H9 (cell line): ENCODE results near the gene ITPA. TPM values are rescaled to one million over a fixed set of nuclear protein-coding genes. Genes with fewer than 3 reads are reported as not detected.

Source experiments
- DNase-seq: peaks from one replicate; pipeline ENCODE4 v3.0.0-alpha.2; 2017
- H2AFZ ChIP-seq: one replicate; pipeline ENCODE4 v1.6.1; 2013; ENCODE audit warnings: mild to moderate bottlenecking, low read length, control low read depth, moderate library complexity
- H2AK5ac ChIP-seq: 2 replicates; pipeline ENCODE4 v1.6.1; 2013; ENCODE audit warnings: low read length, control low read depth, mixed read lengths; ENCODE audit not compliant: insufficient read length
- H2BK120ac ChIP-seq: one replicate; pipeline ENCODE4 v1.6.1; 2013; ENCODE audit warnings: low read depth, mild to moderate bottlenecking, low read length, control low read depth, inconsistent platforms; ENCODE audit not compliant: poor library complexity, severe bottlenecking
- H2BK12ac ChIP-seq: 2 replicates; pipeline ENCODE4 v1.6.1; 2013; ENCODE audit warnings: low read length, control low read depth, mixed read lengths, low read depth; ENCODE audit not compliant: insufficient read length
- H2BK15ac ChIP-seq: 2 replicates; pipeline ENCODE4 v1.6.1; 2013; ENCODE audit warnings: low read depth, low read length, control low read depth
- H2BK20ac ChIP-seq: one replicate; pipeline ENCODE4 v1.6.1; 2013; ENCODE audit warnings: low read depth, mild to moderate bottlenecking, low read length, control low read depth, inconsistent platforms; ENCODE audit not compliant: poor library complexity, severe bottlenecking
- H2BK5ac ChIP-seq: 2 replicates; pipeline ENCODE4 v1.6.1; 2013; ENCODE audit warnings: low read length, control low read depth, mixed read lengths; ENCODE audit not compliant: insufficient read length
- H3K14ac ChIP-seq: 2 replicates; pipeline ENCODE4 v1.6.1; 2013; ENCODE audit warnings: low read length, control low read depth; ENCODE audit not compliant: insufficient read depth
- H3K18ac ChIP-seq: 2 replicates; pipeline ENCODE4 v1.6.1; 2013; ENCODE audit warnings: low read depth, mild to moderate bottlenecking, mixed read lengths, low read length, control low read depth; ENCODE audit not compliant: insufficient read length
- H3K23ac ChIP-seq: 2 replicates; pipeline ENCODE4 v1.6.1; 2013; ENCODE audit warnings: low read length, control low read depth, mixed read lengths, low read depth; ENCODE audit not compliant: insufficient read length
- H3K23me2 ChIP-seq: 2 replicates; pipeline ENCODE4 v1.6.1; 2013; ENCODE audit warnings: low read depth, mild to moderate bottlenecking, mixed read lengths, low read length, control low read depth; ENCODE audit not compliant: insufficient read length, poor library complexity, severe bottlenecking
- H3K27ac ChIP-seq: 2 replicates; pipeline ENCODE4 v1.5.1; 2013; ENCODE audit warnings: low read length, control low read depth, mixed read lengths, low read depth; ENCODE audit not compliant: insufficient read length
- H3K27me3 ChIP-seq: 2 replicates; pipeline ENCODE4 v1.6.1; 2013; ENCODE audit warnings: low read length, control low read depth, inconsistent platforms; ENCODE audit not compliant: insufficient read depth
- H3K4ac ChIP-seq: 2 replicates; pipeline ENCODE4 v1.6.1; 2013; ENCODE audit warnings: low read depth, mild to moderate bottlenecking, control low read depth, inconsistent platforms, low read length, moderate library complexity
- H3K4me1 ChIP-seq: 2 replicates; pipeline ENCODE4 v1.6.1; 2013; ENCODE audit warnings: low read length, control low read depth, inconsistent platforms; ENCODE audit not compliant: insufficient read depth
- H3K4me2 ChIP-seq: 2 replicates; pipeline ENCODE4 v1.6.1; 2013; ENCODE audit warnings: low read length, control low read depth, mixed read lengths; ENCODE audit not compliant: insufficient read length, insufficient read depth
- H3K56ac ChIP-seq: 2 replicates; pipeline ENCODE4 v1.6.1; 2013; ENCODE audit warnings: low read depth, mild to moderate bottlenecking, mixed read lengths, low read length, control low read depth; ENCODE audit not compliant: insufficient read length
- H3K79me1 ChIP-seq: 2 replicates; pipeline ENCODE4 v1.6.1; 2013; ENCODE audit warnings: low read depth, mild to moderate bottlenecking, moderate library complexity, low read length, control low read depth, inconsistent platforms; ENCODE audit not compliant: insufficient read depth, poor library complexity, severe bottlenecking
- H3K79me2 ChIP-seq: 2 replicates; pipeline ENCODE4 v1.6.1; 2013; ENCODE audit warnings: low read length, control low read depth, inconsistent platforms; ENCODE audit not compliant: insufficient read depth
- H3K9ac ChIP-seq: 2 replicates; pipeline ENCODE4 v1.6.1; 2013; ENCODE audit warnings: low read length, control low read depth, mixed read lengths; ENCODE audit not compliant: insufficient read length; ENCODE audit errors: extremely low read depth
- H3K9me3 ChIP-seq: one replicate; pipeline ENCODE4 v1.6.1; 2013; ENCODE audit warnings: low read depth, low read length, inconsistent platforms; ENCODE audit not compliant: control insufficient read depth
- H3T11ph ChIP-seq: one replicate; pipeline ENCODE4 v1.6.1; 2013; ENCODE audit warnings: mild to moderate bottlenecking, low read length, control low read depth, inconsistent platforms
- H4K20me1 ChIP-seq: one replicate; pipeline ENCODE4 v1.6.1; 2013; ENCODE audit not compliant: control insufficient read depth, insufficient read length, insufficient read depth
- H4K5ac ChIP-seq: 2 replicates; pipeline ENCODE4 v1.6.1; 2013; ENCODE audit warnings: low read depth, mild to moderate bottlenecking, mixed read lengths, low read length, control low read depth; ENCODE audit not compliant: insufficient read length
- H4K8ac ChIP-seq: replicated peaks from 2 replicates; pipeline ENCODE4 v1.6.1; 2013; ENCODE audit warnings: low read length, control low read depth, mixed read lengths, low read depth; ENCODE audit not compliant: insufficient read length
- H4K91ac ChIP-seq: 2 replicates; pipeline ENCODE4 v1.6.1; 2013; ENCODE audit warnings: low read depth, mild to moderate bottlenecking, moderate library complexity, mixed read lengths, low read length, control low read depth; ENCODE audit not compliant: insufficient read length
- H3K27ac Mint-ChIP-seq, 3 experiments: 2 replicates in 2 of 3; 3 replicates in 1 of 3; pipeline ENCODE4 v1.8.0; 2020 to 2021; ENCODE audit warnings: mixed read lengths in 3 of 3, mild to moderate bottlenecking in 1 of 3, moderate library complexity in 1 of 3
- H3K27me3 Mint-ChIP-seq: 2 replicates; pipeline ENCODE4 v1.8.0; 2021; ENCODE audit warnings: low read depth, mild to moderate bottlenecking, moderate library complexity, mixed read lengths
- H3K36me3 Mint-ChIP-seq, 3 experiments: 2 replicates in 2 of 3; 3 replicates in 1 of 3; pipeline ENCODE4 v1.8.0; 2020 to 2021; ENCODE audit warnings: low read depth in 3 of 3, mixed read lengths in 3 of 3; ENCODE audit not compliant: insufficient read depth in 1 of 3
- H3K4me1 Mint-ChIP-seq, 2 experiments: 2 replicates each; pipeline ENCODE4 v1.8.0; 2020; ENCODE audit warnings: mixed read lengths in 2 of 2
- H3K4me3 Mint-ChIP-seq, 2 experiments: 2 replicates in 1 of 2; 3 replicates in 1 of 2; pipeline ENCODE4 v1.8.0; 2020 to 2021; ENCODE audit warnings: mild to moderate bottlenecking in 2 of 2, mixed read lengths in 2 of 2, moderate library complexity in 1 of 2
- H3K9me3 Mint-ChIP-seq, 2 experiments: 2 replicates in 1 of 2; 3 replicates in 1 of 2; pipeline ENCODE4 v1.8.0; 2020; ENCODE audit warnings: mild to moderate bottlenecking in 2 of 2, mixed read lengths in 2 of 2, moderate library complexity in 1 of 2
- CTCF ChIP-seq: fragments of 200-600 bp; sonication (generic); conservative IDR thresholded peaks from 3 replicates; pipeline ENCODE4 v1.8.0; 2021; ENCODE audit warnings: antibody characterized with exemption, mild to moderate bottlenecking
- WGBS: extraction: QIAGEN DNeasy Blood & Tissue Kit; methylation state at CpG from one replicate; pipeline ENCODE4 v1.1.7; 2013; ENCODE audit warnings: missing lambda C conversion rate, low lambda C conversion rate, mixed read lengths; ENCODE audit not compliant: insufficient read length; ENCODE audit errors: extremely low coverage; 5-methylcytosine and 5-hydroxymethylcytosine counted together
- total RNA-seq: library from RNA; stranded (reverse); gene quantifications from 2 replicates; pipeline ENCODE4 v1.2.1, GENCODE V29; 2021

The ITPA gene
- total RNA-seq, 1 experiment from 2014 or later: 74.5 TPM

GRCh38 chr20:3192226-3193015 lies 16.9 kb upstream of the ITPA start:
- Histone ChIP-seq H3K56ac (no peak overlapping the region), H2BK120ac (no peak overlapping the region), H3K79me2 (no peaks in the 10 kb centered on the region), H3K9ac (no peak overlapping the region), H3K14ac (no peak overlapping the region), H4K91ac (no peak overlapping the region), H3K23ac (no peak overlapping the region), H3K79me1 (no peaks in the 10 kb centered on the region), H3K4ac (no peak overlapping the region), H3T11ph (no peak overlapping the region), H2BK12ac (no peak overlapping the region), H3K27me3 (no peaks in the 10 kb centered on the region), H2AFZ (no peak overlapping the region), H3K27ac (no peak overlapping the region), H3K4me1 (no peaks in the 10 kb centered on the region), H2BK15ac (no peak overlapping the region), H4K20me1 (no peaks in the 10 kb centered on the region), H2BK5ac (no peak overlapping the region), H2AK5ac (no peak overlapping the region), H4K5ac (no peak overlapping the region), H3K23me2 (no peaks in the 10 kb centered on the region), H3K18ac (no peak overlapping the region), H3K9me3 (no peaks in the 10 kb centered on the region), H2BK20ac (no peak overlapping the region), H4K8ac (no peak overlapping the region), H3K4me2 (no peak overlapping the region)
- peak overlapping the region in 1 of 3 experiments; percentile 87; a peak in 2 of 7 replicates for H3K27ac Mint-ChIP-seq
- H3K36me3 Mint-ChIP-seq: peaks cover 46 to 76% (median 66%) of the 10 kb centered on the region in 3 experiments
- WGBS: no CpG with 5 or more reads among the region's 18 CpGs
- no peak overlapping the region for H3K4me3 Mint-ChIP-seq
- H3K27me3 Mint-ChIP-seq: no peaks in the 10 kb centered on the region
- TF ChIP-seq CTCF: no peak
- no peaks in the 10 kb centered on the region; a peak in 1 of 4 replicates for H3K4me1 Mint-ChIP-seq
- H3K9me3 Mint-ChIP-seq: no peaks in the 10 kb centered on the region
- DNase-seq: no peak
